Left forelimb (tissue), 1 donor: ENCODE results near the gene CDH7.
A peak's percentile ranks its signal among the peaks of the same experiment; 100 is the strongest.

Source experiments
- DNase-seq: peaks from one replicate; pipeline ENCODE4 v3.0.0-alpha.2; 2018; ENCODE audit warnings: low spot score

CDH7 gene

GRCh38 chr18:65750389-65751154 is at the start of gene CDH7:
TSS of gene CDH7 (plus strand) at chr18:65751012. CDS start at chr18:65762843, 11,831 bp downstream.
- peak; percentile 71 for DNase-seq

- no peak for DNase-seq
These were observed 46.8 kb upstream of the CDH7 start for GRCh38 chr18:65704046-65704445.

GRCh38 chr18:65706646-65707045 is 44.2 kb upstream of the CDH7 start:
- DNase-seq, result no peak

GRCh38 chr18:65711493-65711892 is 39.3 kb upstream of the CDH7 start:
- DNase-seq, result no peak

- DNase-seq, result no peak
These were observed 29.2 kb upstream of the CDH7 start for GRCh38 chr18:65721619-65722018.

- DNase-seq, result no peak
These were observed 25.4 kb upstream of the CDH7 start for GRCh38 chr18:65725251-65726050.

GRCh38 chr18:65735155-65735554 is 15.7 kb upstream of the CDH7 start:
- no peak for DNase-seq

GRCh38 chr18:65737471-65737955 is 13.3 kb upstream of the CDH7 start:
- DNase-seq, result no peak

GRCh38 chr18:65746936-65747335 is 3.9 kb upstream of the CDH7 start:
- DNase-seq, result no peak

- no peak for DNase-seq
These were observed 2.5 kb upstream of the CDH7 start for GRCh38 chr18:65748321-65748720.

- no peak for DNase-seq
These were observed 971 bp upstream of the CDH7 start for GRCh38 chr18:65749841-65750240.

GRCh38 chr18:65751155-65752085 is 608 bp downstream of the CDH7 start:
- peak; percentile 64 for DNase-seq

- DNase-seq, result no peak
These were observed 2.0 kb downstream of the CDH7 start for GRCh38 chr18:65752625-65753325.

- no peak for DNase-seq
These were observed 2.7 kb downstream of the CDH7 start for GRCh38 chr18:65753520-65753919.

GRCh38 chr18:65754121-65754520 is 3.3 kb downstream of the CDH7 start:
- no peak for DNase-seq

- no peak for DNase-seq
These were observed 4.8 kb downstream of the CDH7 start for GRCh38 chr18:65755616-65756015.

GRCh38 chr18:65760457-65760856 is 9.6 kb downstream of the CDH7 start:
- DNase-seq, result no peak

- DNase-seq, result no peak
These were observed 11.0 kb downstream of the CDH7 start for GRCh38 chr18:65761636-65762295.

GRCh38 chr18:65762556-65762955 is 11.7 kb downstream of the CDH7 start:
- no peak for DNase-seq

- no peak for DNase-seq
These were observed 16.6 kb downstream of the CDH7 start for GRCh38 chr18:65767406-65767805.
